HCT116 (cell line): ENCODE measurements around the gene SLC22A5. TPM values are rescaled to one million over a fixed set of nuclear protein-coding genes. Genes with fewer than 3 reads are reported as not detected.

Experiments used
- ATAC-seq: fragments of 200-7000 bp; cut with Tn5 transposase; 2 replicates; pipeline ENCODE4 v1.9.1; 2020; ENCODE audit warnings: mild to moderate bottlenecking, moderate library complexity
- BruUV-seq: library from RNA; stranded (reverse); fragments of 400-500 nt; replicated peaks from 2 replicates; lab custom pipeline; 2021; lab: Mats Ljungman, UMichigan
- CTCF ChIA-PET: fragments of 300-600 bp; sonication (Branson Sonifier 250); formaldehyde crosslinking; loops from one replicate; lab custom pipeline; 2021; ENCODE audit warnings: antibody characterized with exemption; lab: Charles Lee
- POLR2A ChIA-PET: fragments of 300-600, 350-600 bp; sonication (Branson Sonifier 250); formaldehyde crosslinking; loops from one replicate; lab custom pipeline; 2021; ENCODE audit warnings: antibody characterized with exemption; lab: Charles Lee
- RAD21 ChIA-PET, 2 experiments: fragments of 300-600 bp; sonication (Branson Sonifier 250); formaldehyde crosslinking; loops; one replicate each; lab custom pipeline; 2023; ENCODE audit warnings: low total read pairs in 2 of 2; ENCODE audit not compliant: uncharacterized antibody in 2 of 2, unreplicated experiment in 2 of 2, low non-redundant PET in 1 of 2; lab: Charles Lee
- DNase-seq: peaks from one replicate; pipeline ENCODE4 v3.0.0-alpha.2; 2010; ENCODE audit warnings: low read depth, low spot score
- H2AFZ ChIP-seq: fragments of 200-600 bp; shearing (Covaris generic), sonication (generic); 2 replicates; pipeline ENCODE4 v1.6.1; 2017; ENCODE audit warnings: low read depth, mixed run types, mixed read lengths, antibody characterized with exemption, low read length; ENCODE audit not compliant: poor library complexity, severe bottlenecking
- H3K27ac ChIP-seq: 2 replicates; pipeline ENCODE4 v1.5.1; 2012; ENCODE audit warnings: low read depth, low read length
- H3K27me3 ChIP-seq: fragments of 200-600 bp; sonication (generic); 2 replicates; pipeline ENCODE4 v1.6.1; 2016; ENCODE audit warnings: mixed run types, low read length, mixed read lengths; ENCODE audit not compliant: insufficient read depth
- H3K36me3 ChIP-seq, 2 experiments: fragments of 200-500 bp in 1 of 2; fragments of 200-600 bp in 1 of 2; sonication (Bioruptor generic) in 1 of 2; sonication (generic) in 1 of 2; 2 replicates each; pipeline versions ENCODE4 v1.5.1 to v1.6.1; 2014 to 2016; ENCODE audit warnings: low read length in 2 of 2, inconsistent platforms in 1 of 2, mixed read lengths in 1 of 2, mixed run types in 1 of 2; ENCODE audit not compliant: insufficient read depth in 2 of 2, control insufficient read depth in 1 of 2
- H3K4me1 ChIP-seq, 2 experiments: fragments of 200-600 bp in 1 of 2; sonication (generic) in 1 of 2; 2 replicates each; pipeline versions ENCODE4 v1.5.1 to v1.6.1; 2012 to 2017; ENCODE audit warnings: low read length in 2 of 2, inconsistent platforms in 1 of 2, mild to moderate bottlenecking in 1 of 2, mixed read lengths in 1 of 2, mixed run types in 1 of 2, moderate library complexity in 1 of 2; ENCODE audit not compliant: insufficient read depth in 2 of 2, control insufficient read depth in 1 of 2
- H3K4me2 ChIP-seq: fragments of 200-600 bp; sonication (generic); 2 replicates; pipeline ENCODE4 v1.6.1; 2017; ENCODE audit warnings: mixed run types, low read length, mixed read lengths
- H3K4me3 ChIP-seq, 2 experiments: fragments of 200-600 bp in 1 of 2; sonication (generic) in 1 of 2; replicated peaks in 1 of 2; 2 replicates each; pipeline ENCODE4 v1.5.1; 2011 to 2016; ENCODE audit warnings: low read length in 2 of 2, control low read depth in 1 of 2, low read depth in 1 of 2, mild to moderate bottlenecking in 1 of 2, mixed read lengths in 1 of 2, mixed run types in 1 of 2
- H3K79me2 ChIP-seq: fragments of 200-600 bp; sonication (generic); 2 replicates; pipeline ENCODE4 v1.6.1; 2017; ENCODE audit warnings: mild to moderate bottlenecking, mixed run types, low read length, moderate library complexity, mixed read lengths; ENCODE audit not compliant: insufficient read depth
- H3K9ac ChIP-seq: fragments of 200-600 bp; sonication (generic); 2 replicates; pipeline ENCODE4 v1.6.1; 2016; ENCODE audit warnings: low read length, mixed read lengths
- H3K9me2 ChIP-seq: fragments of 200-600 bp; sonication (generic), shearing (Covaris generic); 2 replicates; pipeline ENCODE4 v1.6.1; 2017; ENCODE audit warnings: mixed run types, mild to moderate bottlenecking, moderate library complexity; ENCODE audit not compliant: insufficient read depth
- H3K9me3 ChIP-seq, 2 experiments: fragments of 200-500 bp in 1 of 2; fragments of 200-600 bp in 1 of 2; sonication (Bioruptor generic) in 1 of 2; sonication (generic) in 1 of 2; 2 replicates each; pipeline ENCODE4 v1.6.1; 2014 to 2017; ENCODE audit warnings: low read length in 2 of 2, mixed read lengths in 2 of 2, inconsistent platforms in 1 of 2, low read depth in 1 of 2, mild to moderate bottlenecking in 1 of 2, mixed run types in 1 of 2, moderate library complexity in 1 of 2; ENCODE audit not compliant: control insufficient read depth in 1 of 2, insufficient read depth in 1 of 2
- H4K20me1 ChIP-seq: fragments of 200-600 bp; sonication (generic), shearing (Covaris generic); 2 replicates; pipeline ENCODE4 v1.6.1; 2017; ENCODE audit warnings: mixed run types, mild to moderate bottlenecking, moderate library complexity; ENCODE audit not compliant: insufficient read depth
- ELF1 ChIP-seq: IDR thresholded peaks from 2 replicates; pipeline ENCODE4 v1.6.1; 2012; ENCODE audit warnings: low read depth, borderline replicate concordance
- MAX ChIP-seq: IDR thresholded peaks from 2 replicates; pipeline ENCODE4 v1.6.1; 2012
- POLR2A ChIP-seq: IDR thresholded peaks from 2 replicates; pipeline ENCODE4 v1.7.0; 2011; ENCODE audit warnings: borderline replicate concordance; ENCODE audit not compliant: insufficient read depth, insufficient read length; ENCODE audit errors: extremely low read depth
- ZFX ChIP-seq: fragments of 450-650 bp; IDR thresholded peaks from 2 replicates; pipeline ENCODE4 v1.6.1; 2017
- ZNF274 ChIP-seq: fragments of 200-500 bp; sonication (Bioruptor generic); IDR thresholded peaks from 2 replicates; pipeline ENCODE4 v1.6.1; 2014; ENCODE audit warnings: mild to moderate bottlenecking, low read depth, low read length, inconsistent platforms
- intact Hi-C: fragments of 100-400 bp; cut with micrococcal nuclease; formaldehyde crosslinking; loops from 2 replicates; pipeline ENCODE4 v1.10.0; 2022
- microRNA-seq: library from miRNA; unstranded; fragments of <30 nt; microRNA quantifications from one replicate; pipeline ENCODE4, GENCODE V29; 2016; ENCODE audit warnings: borderline number of aligned reads
- total RNA-seq: library from RNA; stranded (reverse); gene quantifications from one replicate; pipeline ENCODE4 v1.2.1, GENCODE V29; 2021; ENCODE audit not compliant: unreplicated experiment

Gene SLC22A5
- total RNA-seq, 1 experiment from 2014 or later: 9.9 TPM

DNA sequence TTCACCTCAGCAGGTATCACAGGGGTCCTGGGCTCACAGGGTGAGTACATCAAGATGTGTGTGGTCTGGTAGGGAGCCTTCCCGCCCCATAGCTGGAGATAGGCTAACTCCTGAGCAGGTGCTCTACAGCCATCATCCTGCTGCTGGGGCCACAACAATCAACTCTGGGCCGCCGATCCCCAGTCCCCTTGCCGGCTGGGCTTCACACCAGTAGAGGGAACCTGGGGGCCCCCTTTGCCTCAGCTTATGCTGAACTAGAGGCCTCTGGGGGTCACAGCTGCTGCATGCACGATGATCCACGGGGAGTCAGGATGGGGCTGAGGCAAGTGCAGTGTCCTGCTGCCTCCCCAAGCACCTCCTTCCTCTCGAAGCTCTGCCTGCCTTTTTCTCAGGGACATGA, 74.6 kb downstream of the SLC22A5 start:
- CTCF ChIA-PET: no interaction called here
- Histone ChIP-seq H2AFZ (no peak overlapping the region), H3K4me3 (no peak overlapping the region), H3K27ac (no peak overlapping the region), H3K9ac (no peak overlapping the region), H3K4me2 (no peak overlapping the region), H3K27me3 (no peaks in the 10 kb centered on the region), H3K4me1 (peaks cover 12 to 45% of the 10 kb centered on the region in 2 experiments), H3K79me2 (no peaks in the 10 kb centered on the region), H3K36me3 (no peaks in the 10 kb centered on the region), H3K9me3 (no peaks in the 10 kb centered on the region), H3K9me2 (no peaks in the 10 kb centered on the region), H4K20me1 (no peaks in the 10 kb centered on the region)
- RAD21 ChIA-PET: no interaction called here
- no TSS peak for BruUV-seq
- DNase-seq (no peak), ATAC-seq (no peak)
- intact Hi-C loops: no loop called here
- POLR2A ChIA-PET: no interaction called here
- no peak for TF ChIP-seq ZFX
- no peak for TF ChIP-seq MAX
- TF ChIP-seq ZNF274: no peak
- no peak for TF ChIP-seq POLR2A
- no peak for TF ChIP-seq ELF1

Small RNAs within 50 kb of the gene (microRNA-seq; reads per million reads assigned to microRNA genes)
- gene MIR3936: not detected

Other genes with a start within 250 kb of the SLC22A5 start
- 29.0 TPM for gene P4HA2, start 141.9 kb upstream of the SLC22A5 start, total RNA-seq
- gene PDLIM4, start 112.0 kb upstream of the SLC22A5 start, total RNA-seq: not detected
- 0.59 TPM for gene SLC22A4, start 75.3 kb upstream of the SLC22A5 start, total RNA-seq
- gene IRF1, start 121.1 kb downstream of the SLC22A5 start, total RNA-seq: 30.1 TPM
- gene IL5, start 173.8 kb downstream of the SLC22A5 start, total RNA-seq: not detected
- 43.6 TPM for gene RAD50, start 187.3 kb downstream of the SLC22A5 start, total RNA-seq